IPS-18c (cell line): ENCODE measurements around the gene SRC.
"Not testable (repeated sequence)": the region's sequence is repeated elsewhere in the genome, so short reads cannot be mapped to it uniquely, and the experiment has no call there.

ENCODE experiments used
- H3K4me3 ChIP-seq: 2 replicates; pipeline ENCODE4 v1.7.0; 2013; ENCODE audit warnings: low read depth, mild to moderate bottlenecking, low read length, moderate library complexity; ENCODE audit not compliant: insufficient read depth
- H3K9me3 ChIP-seq: one replicate; pipeline ENCODE4 v1.6.1; 2013; ENCODE audit warnings: mild to moderate bottlenecking, low read length, moderate library complexity; ENCODE audit not compliant: control insufficient read depth, insufficient read depth

The SRC gene

GRCh38 chr20:37329481-37330165, 16.3 kb upstream of the SRC start:
- Histone ChIP-seq H3K9me3 (peaks cover 2% of the 10 kb centered on the region), H3K4me3 (no peak overlapping the region)

- H3K9me3 ChIP-seq: peaks cover 2% of the 10 kb centered on the region
Measured at GRCh38 chr20:37330316-37330715, 15.6 kb upstream of the SRC start.

GRCh38 chr20:37331060-37331857, 14.7 kb upstream of the SRC start:
- H3K9me3 ChIP-seq: peaks cover 2% of the 10 kb centered on the region
- no peak overlapping the region for H3K4me3 ChIP-seq

More at GRCh38 chr20:37330316-37330715, 15.6 kb upstream of the SRC start:
- H3K4me3 ChIP-seq: no peak overlapping the region

- H3K4me3 ChIP-seq: no peak overlapping the region
- no peaks in the 10 kb centered on the region for H3K9me3 ChIP-seq
Measured at GRCh38 chr20:37333130-37333847, 12.7 kb upstream of the SRC start.

- Histone ChIP-seq H3K4me3 (no peak overlapping the region), H3K9me3 (no peaks in the 10 kb centered on the region)
Measured at GRCh38 chr20:37333848-37334318, 12.1 kb upstream of the SRC start.

GRCh38 chr20:37334450-37334849, 11.5 kb upstream of the SRC start:
- no peaks in the 10 kb centered on the region for H3K9me3 ChIP-seq
- no peak overlapping the region for H3K4me3 ChIP-seq

- no peak overlapping the region; the same call in 1 of the 2 replicates for H3K4me3 ChIP-seq
- H3K9me3 ChIP-seq: no peaks in the 10 kb centered on the region
Measured at GRCh38 chr20:37335642-37336368, 10.1 kb upstream of the SRC start.

- Histone ChIP-seq H3K9me3 (no peaks in the 10 kb centered on the region), H3K4me3 (no peak overlapping the region)
Measured at GRCh38 chr20:37336369-37337207, 9.4 kb upstream of the SRC start.

- Histone ChIP-seq H3K9me3 (no peaks in the 10 kb centered on the region), H3K4me3 (no peak overlapping the region)
Measured at GRCh38 chr20:37337208-37337991, 8.5 kb upstream of the SRC start.

- not testable (repeated sequence) for H3K9me3 ChIP-seq, H3K4me3 ChIP-seq
Measured at GRCh38 chr20:37338380-37338779, 7.6 kb upstream of the SRC start.

- H3K9me3 ChIP-seq: no peaks in the 10 kb centered on the region
- no peak overlapping the region for H3K4me3 ChIP-seq
Measured at GRCh38 chr20:37339208-37339607, 6.7 kb upstream of the SRC start.

GRCh38 chr20:37339764-37340109, 6.2 kb upstream of the SRC start:
- not testable (repeated sequence) for H3K9me3 ChIP-seq, H3K4me3 ChIP-seq

- H3K9me3 ChIP-seq: no peaks in the 10 kb centered on the region
- no peak overlapping the region for H3K4me3 ChIP-seq
Measured at GRCh38 chr20:37340998-37341397, 4.9 kb upstream of the SRC start.

- no peak overlapping the region for H3K4me3 ChIP-seq
- no peaks in the 10 kb centered on the region for H3K9me3 ChIP-seq
Measured at GRCh38 chr20:37341632-37342031, 4.3 kb upstream of the SRC start.

- Histone ChIP-seq H3K4me3 (no peak overlapping the region), H3K9me3 (no peaks in the 10 kb centered on the region)
Measured at GRCh38 chr20:37342231-37343177, 3.4 kb upstream of the SRC start.
